ENCODE results near the gene GTSE1. TPM values are rescaled to one million over a fixed set of nuclear protein-coding genes. Genes with fewer than 3 reads are reported as not detected.

The GTSE1 gene
- total and polyA plus RNA-seq, 9 donors: 0.18 to 0.84 (median 0.38) TPM; not detected in 1

DNA sequence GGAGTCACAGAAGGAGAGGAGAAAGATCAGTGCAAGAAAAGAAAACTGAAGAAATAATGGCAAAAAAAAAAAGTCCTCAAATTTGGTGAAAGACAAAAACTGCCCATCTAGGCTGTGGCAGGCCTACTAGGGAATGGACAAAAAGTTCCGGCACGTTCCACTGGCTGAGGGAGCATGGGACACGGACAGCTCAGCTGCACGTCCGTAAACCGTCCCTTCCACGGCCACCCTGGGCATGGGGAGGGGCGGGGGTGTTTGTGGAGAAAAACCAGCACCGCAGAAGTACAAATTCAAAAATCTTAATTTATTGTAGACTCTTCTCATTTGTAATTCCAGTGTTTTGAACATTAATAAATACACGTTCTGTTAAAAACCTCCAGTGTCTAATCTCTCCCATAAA is 64.2 kb downstream of the GTSE1 start:
- WGBS, 3 donors: 87 to 90% (median 88%) methylated on average over 10 of the region's 10 CpGs

DNA sequence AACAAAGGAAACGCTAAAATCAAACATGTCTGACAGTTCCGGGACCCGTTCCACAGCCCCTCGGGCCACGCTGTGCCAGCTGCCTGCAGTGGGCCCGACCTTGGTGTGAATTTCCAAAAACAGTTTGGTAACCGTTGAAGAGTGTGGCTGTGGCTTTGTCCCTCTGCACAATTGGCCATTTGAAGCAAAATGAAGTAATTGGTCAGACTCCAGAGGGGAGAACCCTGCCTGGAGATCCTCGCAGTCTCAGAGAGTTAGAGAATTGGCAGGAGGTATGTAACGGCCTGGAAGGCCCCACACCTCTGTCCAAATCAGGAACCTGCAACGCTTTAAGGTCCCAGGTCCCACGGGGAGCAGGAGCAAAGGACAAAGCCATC is 65.1 kb downstream of the GTSE1 start:
- H3K27me3 ChIP-seq: no peaks in the 10 kb centered on the region
- H3K4me1 ChIP-seq (ENCODE audit: insufficient read depth): no peaks in the 10 kb centered on the region
- H3K4me3 ChIP-seq: no peak overlapping the region
- no peak for DNase-seq
- H3K36me3 ChIP-seq: no peaks in the 10 kb centered on the region
- WGBS, 3 donors: 56 to 68% (median 57%) methylated on average over 11 of the region's 11 CpGs
- no peak overlapping the region for H3K27ac ChIP-seq
- intact Hi-C loops (cut with DNase I): loop anchor here in 2 of 4 donors (10.0 kb wide), 1 partner anchor 173 kb away; the partner anchor contains the start of gene CELSR1 (in 2 of the 2)
- TF ChIP-seq POLR2A (IDR thresholded peaks at IDR 0.05) (no peak), EP300 (IDR thresholded peaks at IDR 0.05) (no peak)
- TF ChIP-seq, protein P1, sequence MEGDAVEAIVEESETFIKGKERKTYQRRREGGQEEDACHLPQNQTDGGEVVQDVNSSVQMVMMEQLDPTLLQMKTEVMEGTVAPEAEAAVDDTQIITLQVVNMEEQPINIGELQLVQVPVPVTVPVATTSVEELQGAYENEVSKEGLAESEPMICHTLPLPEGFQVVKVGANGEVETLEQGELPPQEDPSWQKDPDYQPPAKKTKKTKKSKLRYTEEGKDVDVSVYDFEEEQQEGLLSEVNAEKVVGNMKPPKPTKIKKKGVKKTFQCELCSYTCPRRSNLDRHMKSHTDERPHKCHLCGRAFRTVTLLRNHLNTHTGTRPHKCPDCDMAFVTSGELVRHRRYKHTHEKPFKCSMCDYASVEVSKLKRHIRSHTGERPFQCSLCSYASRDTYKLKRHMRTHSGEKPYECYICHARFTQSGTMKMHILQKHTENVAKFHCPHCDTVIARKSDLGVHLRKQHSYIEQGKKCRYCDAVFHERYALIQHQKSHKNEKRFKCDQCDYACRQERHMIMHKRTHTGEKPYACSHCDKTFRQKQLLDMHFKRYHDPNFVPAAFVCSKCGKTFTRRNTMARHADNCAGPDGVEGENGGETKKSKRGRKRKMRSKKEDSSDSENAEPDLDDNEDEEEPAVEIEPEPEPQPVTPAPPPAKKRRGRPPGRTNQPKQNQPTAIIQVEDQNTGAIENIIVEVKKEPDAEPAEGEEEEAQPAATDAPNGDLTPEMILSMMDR (IDR thresholded peaks at IDR 0.05): no peak
- no peaks in the 10 kb centered on the region for H3K9me3 ChIP-seq

More for the DNA sequence above, 64.2 kb downstream of the GTSE1 start:
- H3K36me3 ChIP-seq: no peaks in the 10 kb centered on the region
- H3K9me3 ChIP-seq: no peaks in the 10 kb centered on the region
- DNase-seq: no peak
- intact Hi-C loops (cut with DNase I): loop anchor here in 2 of 4 donors (10.0 kb wide), 1 partner anchor 174 kb away; the partner anchor contains the start of gene CELSR1 (in 2 of the 2)
- no peaks in the 10 kb centered on the region for H3K4me1 ChIP-seq (ENCODE audit: insufficient read depth)
- no peak overlapping the region for H3K4me3 ChIP-seq
- H3K27me3 ChIP-seq: no peaks in the 10 kb centered on the region
- no peak overlapping the region for H3K27ac ChIP-seq
- TF ChIP-seq EP300 (IDR thresholded peaks at IDR 0.05): no peak
- TF ChIP-seq, protein P1 (IDR thresholded peaks at IDR 0.05): no peak
- TF ChIP-seq POLR2A (IDR thresholded peaks at IDR 0.05): no peak

DNA sequence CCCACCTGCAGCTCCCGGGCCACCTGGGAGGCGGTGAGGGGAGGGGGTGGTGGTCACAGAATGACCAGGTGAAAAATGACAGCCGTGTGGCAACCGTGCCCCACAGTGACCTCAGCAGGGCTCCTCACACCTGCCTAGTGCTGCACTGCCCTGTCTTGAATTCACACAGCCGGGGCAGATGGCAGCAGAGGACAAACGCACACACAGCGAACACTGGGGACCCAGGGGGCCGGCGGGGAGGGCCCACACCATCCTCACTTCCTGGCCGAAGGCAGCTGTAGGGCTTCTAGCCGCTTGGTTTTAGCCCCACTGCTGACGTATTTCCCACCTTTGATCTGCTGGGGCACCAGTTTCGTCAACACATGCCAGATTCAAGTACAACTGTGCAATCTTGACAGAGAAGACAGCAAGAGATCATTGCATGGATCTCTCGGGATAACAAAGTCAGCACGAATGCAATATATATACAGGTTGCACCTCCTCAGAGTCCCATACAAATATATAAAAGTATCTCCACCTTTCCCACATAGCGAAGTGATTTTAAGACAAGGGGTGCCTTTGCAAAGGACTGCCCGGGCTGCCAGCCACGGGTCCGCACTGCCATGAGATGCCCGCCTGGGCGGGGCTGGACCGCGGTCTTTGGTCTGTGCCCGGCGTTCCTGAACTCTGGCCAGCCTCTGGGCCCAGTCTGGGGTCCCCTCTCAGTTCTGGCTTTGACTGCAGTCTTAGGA is 65.7 kb downstream of the GTSE1 start:
- intact Hi-C loops (cut with DNase I): loop anchor here in 2 of 4 donors (10.0 kb wide), 1 partner anchor 172 kb away; the partner anchor contains the start of gene CELSR1 (in 2 of the 2)
- no peaks in the 10 kb centered on the region for H3K36me3 ChIP-seq
- no peak for TF ChIP-seq EP300 (IDR thresholded peaks at IDR 0.05)
- TF ChIP-seq, protein P1 (IDR thresholded peaks at IDR 0.05): no peak
- no peaks in the 10 kb centered on the region for H3K9me3 ChIP-seq
- 60 to 72% (median 62%) methylated on average over 21 to 25 of the region's 25 CpGs for WGBS, 3 donors
- H3K27ac ChIP-seq: no peak overlapping the region
- H3K4me1 ChIP-seq (ENCODE audit: insufficient read depth): no peaks in the 10 kb centered on the region
- DNase-seq: peak in 1 of 5 donors; percentile 16
- no peak overlapping the region for H3K4me3 ChIP-seq
- H3K27me3 ChIP-seq: no peaks in the 10 kb centered on the region

DNA sequence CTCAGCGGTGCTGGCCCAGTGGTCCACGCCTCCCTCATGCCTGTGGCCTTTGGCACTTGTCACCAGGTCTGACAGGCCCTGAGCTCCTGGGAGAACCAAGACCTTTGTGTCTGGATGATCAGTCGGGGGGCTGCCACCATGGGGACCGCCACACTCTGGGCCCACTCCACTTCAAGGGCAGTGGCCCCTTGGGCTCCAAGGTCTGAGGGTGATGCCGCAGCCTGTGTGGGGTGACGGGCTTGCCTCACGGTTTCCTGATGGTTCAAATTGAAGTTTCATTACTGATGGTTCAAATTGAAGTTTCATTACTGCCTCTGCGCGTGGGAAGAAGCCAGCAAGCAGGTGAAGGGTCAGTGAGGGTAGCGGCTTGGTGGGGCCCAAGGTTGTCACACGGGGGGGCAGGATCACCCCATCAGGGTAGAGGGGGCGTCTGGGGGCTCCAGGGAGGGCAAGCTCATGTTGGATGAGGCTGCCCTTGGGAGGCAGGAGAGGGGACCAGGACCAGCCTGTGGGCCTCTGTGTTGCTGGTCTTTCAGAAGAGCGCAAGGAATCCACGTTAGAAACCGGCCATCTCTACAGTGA is 66.4 kb downstream of the GTSE1 start:
- intact Hi-C loops (cut with DNase I): loop anchor here in 2 of 4 donors (10.0 kb wide), 1 partner anchor 172 kb away; the partner anchor contains the start of gene CELSR1 (in 2 of the 2)
- H3K27me3 ChIP-seq: no peaks in the 10 kb centered on the region
- no peak for DNase-seq
- H3K36me3 ChIP-seq: no peaks in the 10 kb centered on the region
- H3K27ac ChIP-seq: no peak overlapping the region
- H3K9me3 ChIP-seq: no peaks in the 10 kb centered on the region
- 79 to 92% (median 86%) methylated on average over 13 to 15 of the region's 15 CpGs for WGBS, 3 donors
- TF ChIP-seq EP300 (IDR thresholded peaks at IDR 0.05) (no peak), POLR2A (IDR thresholded peaks at IDR 0.05) (no peak)
- TF ChIP-seq, protein P1 (IDR thresholded peaks at IDR 0.05): no peak
- no peaks in the 10 kb centered on the region for H3K4me1 ChIP-seq (ENCODE audit: insufficient read depth)
- no peak overlapping the region for H3K4me3 ChIP-seq
